Measurements from ENCODE around the gene CMIP.

Gene CMIP

GRCh38 chr16:81458149-81458669 is 13.6 kb downstream of the CMIP start:
- TF ChIP-seq, protein P1, sequence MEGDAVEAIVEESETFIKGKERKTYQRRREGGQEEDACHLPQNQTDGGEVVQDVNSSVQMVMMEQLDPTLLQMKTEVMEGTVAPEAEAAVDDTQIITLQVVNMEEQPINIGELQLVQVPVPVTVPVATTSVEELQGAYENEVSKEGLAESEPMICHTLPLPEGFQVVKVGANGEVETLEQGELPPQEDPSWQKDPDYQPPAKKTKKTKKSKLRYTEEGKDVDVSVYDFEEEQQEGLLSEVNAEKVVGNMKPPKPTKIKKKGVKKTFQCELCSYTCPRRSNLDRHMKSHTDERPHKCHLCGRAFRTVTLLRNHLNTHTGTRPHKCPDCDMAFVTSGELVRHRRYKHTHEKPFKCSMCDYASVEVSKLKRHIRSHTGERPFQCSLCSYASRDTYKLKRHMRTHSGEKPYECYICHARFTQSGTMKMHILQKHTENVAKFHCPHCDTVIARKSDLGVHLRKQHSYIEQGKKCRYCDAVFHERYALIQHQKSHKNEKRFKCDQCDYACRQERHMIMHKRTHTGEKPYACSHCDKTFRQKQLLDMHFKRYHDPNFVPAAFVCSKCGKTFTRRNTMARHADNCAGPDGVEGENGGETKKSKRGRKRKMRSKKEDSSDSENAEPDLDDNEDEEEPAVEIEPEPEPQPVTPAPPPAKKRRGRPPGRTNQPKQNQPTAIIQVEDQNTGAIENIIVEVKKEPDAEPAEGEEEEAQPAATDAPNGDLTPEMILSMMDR (IDR thresholded peaks at IDR 0.05; ENCODE audit: low read depth, low read length, missing control alignments), result no peak
- no peak overlapping the region for H3K4me3 ChIP-seq (ENCODE audit: low read depth, low read length)
- DNase-seq (ENCODE audit: low read depth), result no peak

- DNase-seq (ENCODE audit: low read depth), result no peak
- no peak overlapping the region for H3K4me3 ChIP-seq (ENCODE audit: low read depth, low read length)
- TF ChIP-seq, protein P1 (IDR thresholded peaks at IDR 0.05; ENCODE audit: low read depth, low read length, missing control alignments), result no peak
These were observed 14.4 kb downstream of the CMIP start for GRCh38 chr16:81458827-81459598.

GRCh38 chr16:81460075-81460474 is 15.5 kb downstream of the CMIP start:
- no peak overlapping the region for H3K4me3 ChIP-seq (ENCODE audit: low read depth, low read length)
- TF ChIP-seq, protein P1 (IDR thresholded peaks at IDR 0.05; ENCODE audit: low read depth, low read length, missing control alignments), result no peak
- no peak for DNase-seq (ENCODE audit: low read depth)

- TF ChIP-seq, protein P1 (IDR thresholded peaks at IDR 0.05; ENCODE audit: low read depth, low read length, missing control alignments), result no peak
- DNase-seq (ENCODE audit: low read depth), result no peak
These were observed 16.6 kb downstream of the CMIP start for GRCh38 chr16:81461243-81461642.

GRCh38 chr16:81461766-81462165 is 17.2 kb downstream of the CMIP start:
- no peak overlapping the region for H3K4me3 ChIP-seq (ENCODE audit: low read depth, low read length)
- DNase-seq (ENCODE audit: low read depth), result no peak
- TF ChIP-seq, protein P1 (IDR thresholded peaks at IDR 0.05; ENCODE audit: low read depth, low read length, missing control alignments), result no peak

More at GRCh38 chr16:81461243-81461642, 16.6 kb downstream of the CMIP start:
- no peak overlapping the region for H3K4me3 ChIP-seq (ENCODE audit: low read depth, low read length)

DNA sequence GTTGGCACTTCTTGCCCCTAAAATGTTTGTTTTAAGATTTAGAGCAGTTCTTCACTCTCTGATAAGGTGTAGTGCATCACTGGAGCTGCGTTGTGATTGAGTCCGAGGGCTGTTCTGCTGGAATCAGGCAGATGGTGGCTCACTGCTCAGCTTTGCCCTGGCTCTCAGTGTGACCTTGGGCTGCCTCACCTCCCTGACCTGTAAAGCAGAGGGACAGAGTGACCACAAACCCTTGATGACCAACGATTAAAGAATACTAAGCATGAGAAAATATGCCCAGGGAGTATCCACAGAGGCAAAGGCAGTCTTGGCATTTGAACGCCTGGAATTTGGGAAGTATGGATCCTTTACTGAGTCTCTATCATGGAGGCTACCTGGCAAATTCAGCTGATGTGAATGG is 18.1 kb downstream of the CMIP start:
- TF ChIP-seq, protein P1 (IDR thresholded peaks at IDR 0.05; ENCODE audit: low read depth, low read length, missing control alignments), result no peak
- no peak overlapping the region for H3K4me3 ChIP-seq (ENCODE audit: low read depth, low read length)
- no peak for DNase-seq (ENCODE audit: low read depth)

Data from GM12864 (cell line).